NCI-H187 (cell line): ENCODE results near the gene DTNB.
"Not testable (repeated sequence)": the region's sequence is repeated elsewhere in the genome, so short reads cannot be mapped to it uniquely, and the experiment has no call there.

Experiments
- DNase-seq, 2 experiments: peaks; one replicate each; lab custom pipeline; 2025; lab: John Stamatoyannopoulos, UW

Gene DTNB

GRCh38 chr2:25632396-25632795 lies 41.0 kb downstream of the DTNB start:
- no peak for DNase-seq

GRCh38 chr2:25624635-25625034 lies 48.7 kb downstream of the DTNB start:
- no peak for DNase-seq

- no peak for DNase-seq
Observed at GRCh38 chr2:25623361-25623760, 50.0 kb downstream of the DTNB start.

GRCh38 chr2:25620711-25621110 lies 52.7 kb downstream of the DTNB start:
- DNase-seq = no peak

- no peak for DNase-seq
Observed at GRCh38 chr2:25620077-25620476, 53.3 kb downstream of the DTNB start.

- DNase-seq = no peak
Observed at GRCh38 chr2:25619185-25619584, 54.2 kb downstream of the DTNB start.

- no peak for DNase-seq
Observed at GRCh38 chr2:25618676-25619075, 54.7 kb downstream of the DTNB start.

- no peak for DNase-seq
Observed at GRCh38 chr2:25617948-25618646, 55.3 kb downstream of the DTNB start.

- DNase-seq = no peak
Observed at GRCh38 chr2:25615920-25616319, 57.5 kb downstream of the DTNB start.

- no peak for DNase-seq
Observed at GRCh38 chr2:25615386-25615785, 58.0 kb downstream of the DTNB start.

- no peak for DNase-seq
Observed at GRCh38 chr2:25614711-25615110, 58.7 kb downstream of the DTNB start.

- no peak for DNase-seq
Observed at GRCh38 chr2:25608718-25609117, 64.7 kb downstream of the DTNB start.

GRCh38 chr2:25606892-25607291 lies 66.5 kb downstream of the DTNB start:
- DNase-seq = no peak

GRCh38 chr2:25602333-25602723 lies 71.0 kb downstream of the DTNB start:
- DNase-seq = no peak

- not testable (repeated sequence) for DNase-seq
Observed at GRCh38 chr2:25601711-25602332, 71.6 kb downstream of the DTNB start.

- no peak for DNase-seq
Observed at GRCh38 chr2:25598911-25599310, 74.5 kb downstream of the DTNB start.

- DNase-seq = no peak
Observed at GRCh38 chr2:25598332-25598731, 75.0 kb downstream of the DTNB start.

GRCh38 chr2:25597881-25598280 lies 75.5 kb downstream of the DTNB start:
- DNase-seq = no peak

- DNase-seq = no peak
Observed at GRCh38 chr2:25596516-25597244, 76.7 kb downstream of the DTNB start.

- DNase-seq = no peak
Observed at GRCh38 chr2:25595393-25595792, 78.0 kb downstream of the DTNB start.

GRCh38 chr2:25594991-25595390 lies 78.4 kb downstream of the DTNB start:
- no peak for DNase-seq

GRCh38 chr2:25592766-25593292 lies 80.5 kb downstream of the DTNB start:
- no peak for DNase-seq

GRCh38 chr2:25590921-25591505 lies 82.4 kb downstream of the DTNB start:
- DNase-seq = no peak
